PC-9 (cell line): Measurements from ENCODE around the gene CSF3R. TPM values are rescaled to one million over a fixed set of nuclear protein-coding genes. Genes with fewer than 3 reads are reported as not detected.
A peak's percentile ranks its signal among the peaks of the same experiment; 100 is the strongest.

Source experiments
- BruUV-seq: library from RNA; stranded (reverse); fragments of 400-500 nt; replicated peaks from 2 replicates; lab custom pipeline; 2021; lab: Mats Ljungman, UMichigan
- CTCF ChIA-PET: fragments of 300-600 bp; sonication (Branson Sonifier 250); formaldehyde crosslinking; loops from one replicate; lab custom pipeline; 2022; ENCODE audit warnings: antibody characterized with exemption; lab: Charles Lee
- POLR2A ChIA-PET: fragments of 300-600 bp; sonication (Branson Sonifier 250); formaldehyde crosslinking; loops from one replicate; lab custom pipeline; 2022; ENCODE audit warnings: antibody characterized with exemption; ENCODE audit not compliant: unreplicated experiment; lab: Charles Lee
- DNase-seq, 2 experiments: peaks; one replicate each; pipeline versions ENCODE4 v3.0.0 to v3.0.0-alpha.2; 2015 to 2022; ENCODE audit warnings: mixed read lengths in 1 of 2
- H2AFZ ChIP-seq: fragments of 200-600 bp; sonication (generic); 2 replicates; pipeline ENCODE4 v1.8.1; 2017; ENCODE audit warnings: antibody characterized with exemption
- H3F3A ChIP-seq: fragments of 200-600 bp; sonication (generic); 2 replicates; pipeline ENCODE4 v1.8.1; 2017; ENCODE audit warnings: antibody characterized with exemption, mild to moderate bottlenecking, low read depth; ENCODE audit not compliant: insufficient read depth
- H3K27ac ChIP-seq: fragments of 200-600 bp; sonication (generic); 2 replicates; pipeline ENCODE4 v1.6.1; 2016; ENCODE audit warnings: mixed run types
- H3K27me3 ChIP-seq: fragments of 200-600 bp; sonication (generic); 2 replicates; pipeline ENCODE4 v1.6.1; 2016; ENCODE audit warnings: low read depth, mixed run types; ENCODE audit not compliant: insufficient read depth
- H3K36me3 ChIP-seq: fragments of 200-600 bp; sonication (generic); 2 replicates; pipeline ENCODE4 v1.6.1; 2016; ENCODE audit warnings: low read depth, mixed run types
- H3K4me1 ChIP-seq: fragments of 200-600 bp; sonication (generic); replicated peaks from 2 replicates; pipeline ENCODE4 v1.6.1; 2016; ENCODE audit warnings: mixed run types; ENCODE audit not compliant: insufficient read depth
- H3K4me2 ChIP-seq: fragments of 200-600 bp; sonication (generic); 2 replicates; pipeline ENCODE4 v1.6.1; 2017; ENCODE audit warnings: mixed run types
- H3K4me3 ChIP-seq: fragments of 200-600 bp; sonication (generic); 2 replicates; pipeline ENCODE4 v1.6.1; 2016; ENCODE audit warnings: mixed run types
- H3K79me2 ChIP-seq: fragments of 200-600 bp; sonication (generic); 2 replicates; pipeline ENCODE4 v1.6.1; 2017; ENCODE audit warnings: low read depth, mixed run types
- H3K9me2 ChIP-seq: fragments of 200-600 bp; sonication (generic); 2 replicates; pipeline ENCODE4 v1.8.1; 2017; ENCODE audit warnings: mild to moderate bottlenecking; ENCODE audit not compliant: insufficient read depth
- H3K9me3 ChIP-seq: fragments of 200-600 bp; sonication (generic); 2 replicates; pipeline ENCODE4 v1.8.1; 2016; ENCODE audit warnings: low read depth; ENCODE audit not compliant: insufficient read depth
- H4K20me1 ChIP-seq: fragments of 200-600 bp; sonication (generic); 2 replicates; pipeline ENCODE4 v1.8.1; 2017; ENCODE audit not compliant: insufficient read depth
- CTCF ChIP-seq: fragments of 200-600 bp; sonication (generic); conservative IDR thresholded peaks from 2 replicates; pipeline ENCODE4 v1.6.1; 2017; ENCODE audit warnings: mixed run types, antibody characterized with exemption, mild to moderate bottlenecking, moderate library complexity
- EZH2 ChIP-seq: fragments of 200-600 bp; sonication (generic); IDR thresholded peaks from 2 replicates; pipeline ENCODE4 v1.8.0; 2017; ENCODE audit warnings: antibody characterized with exemption, low read depth
- intact Hi-C: fragments of 100-400 bp; cut with micrococcal nuclease; formaldehyde crosslinking; loops from one replicate; pipeline ENCODE4 v1.10.0; 2022; ENCODE audit not compliant: unreplicated experiment
- total RNA-seq: library from RNA; stranded (reverse); gene quantifications from 2 replicates; pipeline ENCODE4 v1.2.3, GENCODE V29; 2021

Gene CSF3R
- total RNA-seq, 1 experiment from 2014 or later: not detected

- Histone ChIP-seq H3K36me3 (no peaks in the 10 kb centered on the region), H3K27me3 (no peaks in the 10 kb centered on the region), H3K27ac (no peak overlapping the region), H3K9me2 (no peaks in the 10 kb centered on the region), H3K4me1 (no peaks in the 10 kb centered on the region), H3K4me2 (no peak overlapping the region), H2AFZ (no peak overlapping the region), H4K20me1 (no peaks in the 10 kb centered on the region), H3K9me3 (no peaks in the 10 kb centered on the region), H3K79me2 (no peaks in the 10 kb centered on the region), H3F3A (no peaks in the 10 kb centered on the region), H3K4me3 (no peak overlapping the region)
- intact Hi-C loops: loop anchor here (5.0 kb wide), 2 partner anchors 661 to 806 kb away; no protein-coding TSS in a partner anchor
- ChIA-PET POLR2A (interaction anchor here (0.5 to 0.6 kb wide), 2 partner anchors 81 to 287 kb away, joined by 3 to 5 read pairs; no protein-coding TSS in a partner anchor), CTCF (interaction anchor here (0.6 to 0.9 kb wide), 8 partner anchors 66 to 1496 kb away, joined by 3 to 5 read pairs (median 4); partner anchors contain the start of gene OSCP1)
- BruUV-seq: no TSS peak
- DNase-seq: peak in 1 of 2 experiments; percentile 44
- TF ChIP-seq EZH2 (no peak), CTCF (peak; percentile 96)
Observed at GRCh38 chr1:36516372-36517010, 33.8 kb upstream of the CSF3R start.

GRCh38 chr1:36515315-36516138 lies 32.8 kb upstream of the CSF3R start:
- H3K79me2 ChIP-seq: no peaks in the 10 kb centered on the region
- no peak for TF ChIP-seq EZH2
- no peak for TF ChIP-seq CTCF
- no peaks in the 10 kb centered on the region for H3K9me3 ChIP-seq
- H3F3A ChIP-seq: no peaks in the 10 kb centered on the region
- no peak overlapping the region for H2AFZ ChIP-seq
- CTCF ChIA-PET: interaction anchor here (0.5 to 0.9 kb wide), 10 partner anchors 15 to 919 kb away, joined by 3 to 7 read pairs (median 4); partner anchors contain the start of gene OSCP1
- no peaks in the 10 kb centered on the region for H3K27me3 ChIP-seq
- no peak overlapping the region for H3K4me2 ChIP-seq
- no peak overlapping the region for H3K4me3 ChIP-seq
- H3K9me2 ChIP-seq: no peaks in the 10 kb centered on the region
- no peaks in the 10 kb centered on the region for H3K36me3 ChIP-seq
- H3K4me1 ChIP-seq: no peaks in the 10 kb centered on the region
- no peak for DNase-seq
- intact Hi-C loops: loop anchor here (5.0 kb wide), 2 partner anchors 662 to 807 kb away; no protein-coding TSS in a partner anchor
- no peaks in the 10 kb centered on the region for H4K20me1 ChIP-seq
- no peak overlapping the region for H3K27ac ChIP-seq
- POLR2A ChIA-PET: interaction anchor here (0.6 kb wide), 1 partner anchor 80 kb away, joined by 5 read pairs; no protein-coding TSS in a partner anchor
- no TSS peak for BruUV-seq

- Histone ChIP-seq H2AFZ (no peak overlapping the region), H3K4me2 (no peak overlapping the region), H3K79me2 (no peaks in the 10 kb centered on the region), H3F3A (no peaks in the 10 kb centered on the region), H3K27ac (no peak overlapping the region), H3K9me3 (no peaks in the 10 kb centered on the region), H3K27me3 (no peaks in the 10 kb centered on the region), H4K20me1 (no peaks in the 10 kb centered on the region), H3K4me3 (no peak overlapping the region), H3K4me1 (no peaks in the 10 kb centered on the region), H3K36me3 (no peaks in the 10 kb centered on the region), H3K9me2 (no peaks in the 10 kb centered on the region)
- intact Hi-C loops: no loop called here
- CTCF ChIA-PET: interaction anchor here (0.6 kb wide), 1 partner anchor 916 kb away, joined by 3 read pairs; no protein-coding TSS in a partner anchor
- DNase-seq: no peak
- no TSS peak for BruUV-seq
- TF ChIP-seq EZH2 (no peak), CTCF (no peak)
- POLR2A ChIA-PET: interaction anchor here (0.6 kb wide), 1 partner anchor 12 kb away, joined by 4 read pairs; no protein-coding TSS in a partner anchor
Observed at GRCh38 chr1:36514501-36514900, 31.8 kb upstream of the CSF3R start.
